Fibroblast of lung (primary cell): ENCODE data around the gene TCP11L2. TPM values are rescaled to one million over a fixed set of nuclear protein-coding genes. Genes with fewer than 3 reads are reported as not detected.
A peak's percentile ranks its signal among the peaks of the same experiment; 100 is the strongest.

Experiments used
- DNase-seq, 2 donors: peaks; one replicate each; pipeline versions ENCODE4 v3.0.0 to v3.0.0-alpha.2; 2010; ENCODE audit warnings: low read depth in 2 of 2
- H2AFZ ChIP-seq: 2 replicates; pipeline ENCODE4 v1.5.1; 2012; ENCODE audit warnings: low read length, control low read depth, inconsistent platforms
- H3K27ac ChIP-seq: 2 replicates; pipeline ENCODE4 v1.5.1; 2011; ENCODE audit warnings: low read length, control low read depth; ENCODE audit not compliant: insufficient read depth
- H3K27me3 ChIP-seq: 2 replicates; pipeline ENCODE4 v1.5.1; 2011; ENCODE audit warnings: mild to moderate bottlenecking, low read length; ENCODE audit not compliant: control insufficient read depth, insufficient read depth
- H3K36me3 ChIP-seq: 2 replicates; pipeline ENCODE4 v1.5.1; 2011; ENCODE audit warnings: low read length; ENCODE audit not compliant: control insufficient read depth, insufficient read depth
- H3K4me1 ChIP-seq: 2 replicates; pipeline ENCODE4 v1.5.1; 2011; ENCODE audit warnings: low read length; ENCODE audit not compliant: control insufficient read depth, insufficient read depth; ENCODE audit errors: extremely low read depth
- H3K4me2 ChIP-seq: 2 replicates; pipeline ENCODE4 v1.5.1; 2011; ENCODE audit warnings: low read length, control low read depth; ENCODE audit not compliant: insufficient read depth; ENCODE audit errors: extremely low read depth
- H3K4me3 ChIP-seq, 4 experiments: fragments of 200-600 bp in 1 of 4; sonication (generic) in 1 of 4; replicated peaks in 1 of 4; 2 replicates each; pipeline ENCODE4 v1.5.1; 2011 to 2016; ENCODE audit warnings: low read length in 4 of 4, low read depth in 3 of 4, mild to moderate bottlenecking in 3 of 4, control low read depth in 2 of 4, inconsistent platforms in 1 of 4, mixed read lengths in 1 of 4; ENCODE audit not compliant: insufficient read depth in 1 of 4; ENCODE audit errors: control extremely low read depth in 1 of 4
- H3K79me2 ChIP-seq: 2 replicates; pipeline ENCODE4 v1.5.1; 2012; ENCODE audit warnings: mild to moderate bottlenecking, low read length, inconsistent platforms; ENCODE audit not compliant: control insufficient read depth, insufficient read depth
- H3K9ac ChIP-seq: 2 replicates; pipeline ENCODE4 v1.5.1; 2011; ENCODE audit warnings: mild to moderate bottlenecking, low read length, control low read depth; ENCODE audit not compliant: insufficient read depth
- H3K9me3 ChIP-seq: 2 replicates; pipeline ENCODE4 v1.5.1; 2012; ENCODE audit warnings: low read depth, low read length; ENCODE audit not compliant: control insufficient read depth, insufficient read depth
- H4K20me1 ChIP-seq: 2 replicates; pipeline ENCODE4 v1.5.1; 2011; ENCODE audit warnings: low read length; ENCODE audit not compliant: control insufficient read depth, insufficient read depth; ENCODE audit errors: extremely low read depth
- CTCF ChIP-seq, 2 donors: IDR thresholded peaks in 1 of 2; conservative IDR thresholded peaks in 1 of 2; 1 replicate in 1 of 2; 2 replicates in 1 of 2; pipeline ENCODE4 v1.5.1; 2011 to 2012; ENCODE audit warnings: low read length in 2 of 2, control low read depth in 1 of 2, inconsistent platforms in 1 of 2, low read depth in 1 of 2, mild to moderate bottlenecking in 1 of 2
- EZH2 ChIP-seq: IDR thresholded peaks from 2 replicates; pipeline ENCODE4 v1.5.1; 2012; ENCODE audit warnings: low read length, control low read depth, mild to moderate bottlenecking; ENCODE audit errors: missing control alignments
- polyA plus RNA-seq, 2 donors: library from polyadenylated mRNA; depleted of rRNA in 1 of 2; stranded (reverse) in 1 of 2; unstranded in 1 of 2; fragments of >200 nt; gene quantifications; 2 replicates each; pipeline ENCODE4 v1.2.1, GENCODE V29; 2011 to 2012; ENCODE audit warnings: missing spikeins in 1 of 2
- total RNA-seq: library from RNA; depleted of rRNA; stranded (reverse); fragments of >200 nt; gene quantifications from 2 replicates; pipeline ENCODE4 v1.2.1, GENCODE V29; 2014

The TCP11L2 gene
- total and polyA plus RNA-seq, 2 donors (not counting 1 experiment from before 2014, with no cell fraction given): 23.6 to 82.6 TPM

- no peak overlapping the region for H3K4me3 ChIP-seq
- H3K27me3 ChIP-seq: no peaks in the 10 kb centered on the region
- peaks cover 2% of the 10 kb centered on the region for H3K4me1 ChIP-seq
- no peaks in the 10 kb centered on the region for H3K36me3 ChIP-seq
- H4K20me1 ChIP-seq: no peaks in the 10 kb centered on the region
- DNase-seq: no peak
- TF ChIP-seq CTCF (conservative IDR thresholded peaks at IDR 0.05 in 1 of 2, IDR thresholded peaks at IDR 0.05 in 1 of 2; ENCODE audit: low read depth in 1 of 2, low read length in 2 of 2) (no peak), EZH2 (no peak)
- no peaks in the 10 kb centered on the region for H3K9me3 ChIP-seq
- no peak overlapping the region for H3K9ac ChIP-seq
- H3K4me2 ChIP-seq: no peak overlapping the region
- no peak overlapping the region for H3K27ac ChIP-seq
- H3K79me2 ChIP-seq: peaks cover 17% of the 10 kb centered on the region
- no peak overlapping the region for H2AFZ ChIP-seq
Observed at GRCh38 chr12:106364261-106364660, 61.7 kb downstream of the TCP11L2 start.

DNA sequence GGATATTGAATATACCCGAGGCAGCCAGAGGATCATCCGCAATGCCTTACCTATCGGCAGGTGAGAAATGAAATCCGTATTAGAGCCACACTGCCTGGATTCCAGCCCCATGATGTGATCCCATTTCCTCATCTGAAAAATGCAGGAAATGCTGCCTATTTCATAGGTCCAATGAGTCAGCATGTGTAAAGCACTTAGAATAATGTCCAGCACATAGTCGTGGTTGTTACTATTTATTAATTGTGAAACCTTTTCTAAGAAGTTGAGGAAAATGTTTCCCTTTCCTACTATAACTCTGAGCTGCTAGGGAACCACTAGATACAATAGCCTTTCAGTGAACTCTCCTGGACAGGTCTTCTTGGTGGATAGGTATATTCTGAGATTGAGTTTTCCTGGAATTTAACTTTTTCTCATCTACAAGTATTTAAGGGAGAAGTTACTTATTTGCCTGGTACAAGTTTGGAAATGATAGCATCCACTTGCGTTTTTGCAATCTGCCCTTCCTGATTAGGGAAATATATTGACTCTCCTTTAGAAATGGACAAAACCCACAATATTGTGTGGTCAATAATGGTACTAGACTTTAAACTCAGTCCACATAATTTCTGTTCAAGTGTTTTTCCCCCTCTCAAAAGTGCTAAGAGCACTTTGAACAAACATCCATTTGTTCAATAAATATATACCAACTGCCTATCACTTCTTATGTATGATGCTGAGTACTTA lies 67.3 kb downstream of the TCP11L2 start:
- H3K27ac ChIP-seq: peak overlapping the region; percentile 73
- peak overlapping the region; percentile 5 for H3K4me2 ChIP-seq
- TF ChIP-seq EZH2: no peak
- TF ChIP-seq CTCF (conservative IDR thresholded peaks at IDR 0.05 in 1 of 2, IDR thresholded peaks at IDR 0.05 in 1 of 2; ENCODE audit: low read depth in 1 of 2, low read length in 2 of 2): no peak
- H3K79me2 ChIP-seq: no peaks in the 10 kb centered on the region
- H2AFZ ChIP-seq: no peak overlapping the region
- no peaks in the 10 kb centered on the region for H3K27me3 ChIP-seq
- no peaks in the 10 kb centered on the region for H4K20me1 ChIP-seq
- H3K9me3 ChIP-seq: no peaks in the 10 kb centered on the region
- no peaks in the 10 kb centered on the region for H3K36me3 ChIP-seq
- peaks cover 11% of the 10 kb centered on the region for H3K4me1 ChIP-seq
- no peak overlapping the region for H3K9ac ChIP-seq
- peak; percentile 77 to 88 for DNase-seq
- no peak overlapping the region for H3K4me3 ChIP-seq

- Histone ChIP-seq H3K79me2 (no peaks in the 10 kb centered on the region), H2AFZ (no peak overlapping the region), H3K4me2 (no peak overlapping the region), H3K9me3 (no peaks in the 10 kb centered on the region), H3K36me3 (peaks cover 5% of the 10 kb centered on the region), H4K20me1 (no peaks in the 10 kb centered on the region), H3K9ac (no peak overlapping the region), H3K27me3 (no peaks in the 10 kb centered on the region), H3K4me3 (no peak overlapping the region), H3K4me1 (no peaks in the 10 kb centered on the region), H3K27ac (no peak overlapping the region)
- DNase-seq: no peak
- TF ChIP-seq CTCF (conservative IDR thresholded peaks at IDR 0.05 in 1 of 2, IDR thresholded peaks at IDR 0.05 in 1 of 2; ENCODE audit: low read depth in 1 of 2, low read length in 2 of 2): no peak
- TF ChIP-seq EZH2: no peak
Observed at GRCh38 chr12:106378788-106379187, 76.3 kb downstream of the TCP11L2 start.
